Measurements from ENCODE around the gene ZDHHC8.

The ZDHHC8 gene

DNA sequence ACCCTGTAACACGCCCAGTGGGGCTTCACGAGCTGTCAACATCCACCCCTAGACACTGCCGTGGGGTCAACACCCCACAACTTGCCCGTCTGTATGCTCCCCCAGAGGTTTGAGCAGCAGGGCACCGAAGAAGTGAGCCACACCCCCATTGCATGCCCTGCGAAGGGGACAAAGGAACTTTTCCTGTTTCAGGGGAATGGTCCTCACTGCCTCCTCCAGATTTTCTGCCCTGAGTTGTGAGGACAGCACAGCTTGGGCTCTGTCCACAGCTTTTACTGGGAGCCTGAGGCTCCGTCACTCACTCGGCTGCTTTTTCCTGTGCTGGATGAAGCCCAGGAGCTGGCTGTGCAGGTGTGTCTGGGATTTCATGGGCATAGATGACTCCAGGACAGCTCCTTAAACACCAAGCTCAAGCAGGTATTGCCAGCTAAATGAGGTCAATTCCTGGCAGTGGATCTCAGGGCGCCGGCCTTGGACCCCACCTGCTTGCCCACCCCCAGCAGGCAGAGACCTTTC, 59.5 kb downstream of the ZDHHC8 start:
- Histone ChIP-seq H3K79me2 (ENCODE audit: control insufficient read depth, low read length) (no peaks in the 10 kb centered on the region), H3K36me3 (ENCODE audit: control insufficient read depth, low read length) (no peaks in the 10 kb centered on the region), H3K27ac (ENCODE audit: low read depth, low read length) (no peak overlapping the region), H3K4me2 (ENCODE audit: low read length) (no peak overlapping the region), H3K27me3 (ENCODE audit: control insufficient read depth, low read length) (no peaks in the 10 kb centered on the region), H3K4me3 (ENCODE audit: low read length) (no peak overlapping the region), H4K20me1 (ENCODE audit: control insufficient read depth, insufficient read depth, low read depth, low read length) (no peaks in the 10 kb centered on the region), H3K9me2 (replicated peaks; ENCODE audit: control insufficient read depth, low read length) (no peaks in the 10 kb centered on the region), H3K9me3 (ENCODE audit: control insufficient read depth, insufficient read depth, low read length) (no peaks in the 10 kb centered on the region), H3F3A (ENCODE audit: control insufficient read depth, insufficient read depth) (no peaks in the 10 kb centered on the region), H3K4me1 (ENCODE audit: control insufficient read depth, low read length) (no peaks in the 10 kb centered on the region)
- TF ChIP-seq, protein P1, sequence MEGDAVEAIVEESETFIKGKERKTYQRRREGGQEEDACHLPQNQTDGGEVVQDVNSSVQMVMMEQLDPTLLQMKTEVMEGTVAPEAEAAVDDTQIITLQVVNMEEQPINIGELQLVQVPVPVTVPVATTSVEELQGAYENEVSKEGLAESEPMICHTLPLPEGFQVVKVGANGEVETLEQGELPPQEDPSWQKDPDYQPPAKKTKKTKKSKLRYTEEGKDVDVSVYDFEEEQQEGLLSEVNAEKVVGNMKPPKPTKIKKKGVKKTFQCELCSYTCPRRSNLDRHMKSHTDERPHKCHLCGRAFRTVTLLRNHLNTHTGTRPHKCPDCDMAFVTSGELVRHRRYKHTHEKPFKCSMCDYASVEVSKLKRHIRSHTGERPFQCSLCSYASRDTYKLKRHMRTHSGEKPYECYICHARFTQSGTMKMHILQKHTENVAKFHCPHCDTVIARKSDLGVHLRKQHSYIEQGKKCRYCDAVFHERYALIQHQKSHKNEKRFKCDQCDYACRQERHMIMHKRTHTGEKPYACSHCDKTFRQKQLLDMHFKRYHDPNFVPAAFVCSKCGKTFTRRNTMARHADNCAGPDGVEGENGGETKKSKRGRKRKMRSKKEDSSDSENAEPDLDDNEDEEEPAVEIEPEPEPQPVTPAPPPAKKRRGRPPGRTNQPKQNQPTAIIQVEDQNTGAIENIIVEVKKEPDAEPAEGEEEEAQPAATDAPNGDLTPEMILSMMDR (IDR thresholded peaks at IDR 0.05; ENCODE audit: low read depth, low read length, poor library complexity, severe bottlenecking) = no peak
- TF ChIP-seq EZH2phosphoT487 (IDR thresholded peaks at IDR 0.05; ENCODE audit: borderline replicate concordance, low read length) = no peak

DNA sequence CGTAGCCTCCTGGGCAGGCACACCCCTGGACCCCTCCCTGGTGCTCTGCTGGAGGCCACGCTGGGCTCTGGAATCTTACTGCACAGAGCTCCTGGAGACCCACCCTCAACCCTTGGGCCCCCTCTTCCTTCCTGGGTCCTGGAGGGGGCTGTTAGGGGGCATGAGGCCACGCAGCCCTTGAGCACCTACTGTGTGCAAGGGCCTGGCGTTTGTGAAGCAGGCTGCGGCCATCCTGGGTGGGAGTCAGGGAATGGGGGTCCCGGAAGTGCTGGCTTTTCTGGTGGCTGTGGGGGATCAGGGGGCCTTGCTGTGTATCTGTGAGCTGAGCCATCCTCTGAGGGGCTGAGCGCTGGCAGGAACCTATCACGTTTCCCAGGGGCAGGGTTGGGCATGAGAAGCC, 60.2 kb downstream of the ZDHHC8 start:
- no peaks in the 10 kb centered on the region for H4K20me1 ChIP-seq (ENCODE audit: control insufficient read depth, insufficient read depth, low read depth, low read length)
- no peaks in the 10 kb centered on the region for H3K4me1 ChIP-seq (ENCODE audit: control insufficient read depth, low read length)
- TF ChIP-seq, protein P1 (IDR thresholded peaks at IDR 0.05; ENCODE audit: low read depth, low read length, poor library complexity, severe bottlenecking) = no peak
- no peak for TF ChIP-seq EZH2phosphoT487 (IDR thresholded peaks at IDR 0.05; ENCODE audit: borderline replicate concordance, low read length)

DNA sequence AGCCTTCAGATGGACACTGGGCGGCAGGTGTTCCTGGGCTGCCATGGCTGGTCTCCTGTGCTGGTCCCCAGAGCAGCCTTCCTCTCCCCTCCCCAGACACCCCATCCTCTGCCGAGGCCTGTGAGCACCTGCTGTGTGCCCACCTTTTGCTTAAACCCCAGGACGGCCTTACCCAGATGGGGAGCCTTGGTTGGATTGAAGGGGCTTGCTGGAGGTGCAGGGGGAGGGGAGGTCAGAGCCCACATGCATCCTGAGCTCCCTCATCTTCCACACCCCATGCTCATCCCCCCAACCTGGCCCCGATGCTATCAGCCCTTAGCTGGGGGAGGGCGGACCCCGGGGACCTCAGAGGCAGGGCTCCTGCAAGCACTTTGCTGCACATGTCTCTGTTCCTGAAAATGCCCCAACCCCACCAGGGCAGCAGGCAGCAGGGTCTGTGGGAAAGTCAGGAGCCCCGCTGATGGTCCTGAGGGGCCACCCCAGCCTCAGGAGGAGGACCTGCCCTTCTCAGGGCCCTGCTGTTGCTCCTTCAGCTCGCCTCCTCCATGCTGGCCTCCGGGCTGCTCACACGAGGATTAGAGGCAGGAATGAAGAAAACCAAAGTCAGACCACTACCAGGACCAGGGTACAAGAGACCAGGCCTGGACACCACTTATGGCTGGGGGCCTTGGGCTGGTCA, 60.8 kb downstream of the ZDHHC8 start:
- Histone ChIP-seq H4K20me1 (ENCODE audit: control insufficient read depth, insufficient read depth, low read depth, low read length) (no peaks in the 10 kb centered on the region), H3K27ac (ENCODE audit: low read depth, low read length) (no peak overlapping the region), H3K27me3 (ENCODE audit: control insufficient read depth, low read length) (no peaks in the 10 kb centered on the region), H3K36me3 (ENCODE audit: control insufficient read depth, low read length) (no peaks in the 10 kb centered on the region), H3K9me2 (replicated peaks; ENCODE audit: control insufficient read depth, low read length) (no peaks in the 10 kb centered on the region), H3K4me1 (ENCODE audit: control insufficient read depth, low read length) (no peaks in the 10 kb centered on the region), H3K4me2 (ENCODE audit: low read length) (no peak overlapping the region), H3F3A (ENCODE audit: control insufficient read depth, insufficient read depth) (no peaks in the 10 kb centered on the region), H3K79me2 (ENCODE audit: control insufficient read depth, low read length) (no peaks in the 10 kb centered on the region), H3K4me3 (ENCODE audit: low read length) (no peak overlapping the region), H3K9me3 (ENCODE audit: control insufficient read depth, insufficient read depth, low read length) (no peaks in the 10 kb centered on the region)
- no peak for TF ChIP-seq EZH2phosphoT487 (IDR thresholded peaks at IDR 0.05; ENCODE audit: borderline replicate concordance, low read length)
- TF ChIP-seq, protein P1 (IDR thresholded peaks at IDR 0.05; ENCODE audit: low read depth, low read length, poor library complexity, severe bottlenecking) = no peak

More for the DNA sequence above, 60.2 kb downstream of the ZDHHC8 start:
- Histone ChIP-seq H3K4me2 (ENCODE audit: low read length) (no peak overlapping the region), H3K4me3 (ENCODE audit: low read length) (no peak overlapping the region), H3K27ac (ENCODE audit: low read depth, low read length) (no peak overlapping the region), H3K9me3 (ENCODE audit: control insufficient read depth, insufficient read depth, low read length) (no peaks in the 10 kb centered on the region), H3F3A (ENCODE audit: control insufficient read depth, insufficient read depth) (no peaks in the 10 kb centered on the region), H3K27me3 (ENCODE audit: control insufficient read depth, low read length) (no peaks in the 10 kb centered on the region), H3K9me2 (replicated peaks; ENCODE audit: control insufficient read depth, low read length) (no peaks in the 10 kb centered on the region), H3K36me3 (ENCODE audit: control insufficient read depth, low read length) (no peaks in the 10 kb centered on the region), H3K79me2 (ENCODE audit: control insufficient read depth, low read length) (no peaks in the 10 kb centered on the region)

Data from DOHH2 (cell line).